Measurements from ENCODE around the gene SERINC4.

The SERINC4 gene

DNA sequence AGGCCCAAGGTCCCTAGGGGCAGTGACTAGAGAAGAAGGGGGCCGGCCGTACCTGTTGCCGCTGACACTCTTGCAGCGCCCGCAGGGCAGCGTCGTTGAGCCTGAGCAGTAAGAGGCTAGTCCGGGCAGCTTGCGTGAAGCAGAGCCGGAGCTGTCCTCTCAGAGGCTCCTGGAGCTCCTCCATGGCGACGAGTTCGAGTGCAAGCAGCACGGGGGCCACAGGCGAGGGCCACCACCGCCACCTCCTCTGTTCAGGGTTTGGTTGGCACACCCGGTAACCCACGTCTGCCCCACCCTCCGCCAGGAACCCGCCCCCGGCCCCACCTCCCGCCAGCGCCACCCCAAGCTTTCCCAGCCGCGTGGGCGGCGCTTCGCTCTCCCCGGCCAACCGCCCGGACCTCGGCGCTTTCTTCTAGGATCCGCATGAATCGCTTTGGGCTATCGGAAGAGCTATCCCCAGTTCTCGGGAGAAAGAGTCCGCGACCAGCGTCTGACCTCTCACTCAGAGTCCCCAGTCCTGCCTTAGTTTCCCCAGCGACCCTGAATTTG is 23.2 kb downstream of the SERINC4 start, which contains the start of gene ELL3:
ELL3 (minus strand) TSS at position 249 of the 549 bp plus-strand sequence; CDS start at position 184, 65 bp downstream.
- Histone ChIP-seq H3K27me3 (ENCODE audit: insufficient read depth, low read depth, severe bottlenecking) (no peaks in the 10 kb centered on the region), H3K4me3 (ENCODE audit: low read depth, low read length) (no peak within 1 kb of the TSS), H3K27ac (no peak within 1 kb of the TSS), H3K9me3 (ENCODE audit: severe bottlenecking) (no peaks in the 10 kb centered on the region), H3K36me3 (peaks cover 24% of the 10 kb centered on the region)
- DNase-seq = no peak
- TF ChIP-seq CTCF (IDR thresholded peaks at IDR 0.05; ENCODE audit: low read depth, low read length) = no peak

DNA sequence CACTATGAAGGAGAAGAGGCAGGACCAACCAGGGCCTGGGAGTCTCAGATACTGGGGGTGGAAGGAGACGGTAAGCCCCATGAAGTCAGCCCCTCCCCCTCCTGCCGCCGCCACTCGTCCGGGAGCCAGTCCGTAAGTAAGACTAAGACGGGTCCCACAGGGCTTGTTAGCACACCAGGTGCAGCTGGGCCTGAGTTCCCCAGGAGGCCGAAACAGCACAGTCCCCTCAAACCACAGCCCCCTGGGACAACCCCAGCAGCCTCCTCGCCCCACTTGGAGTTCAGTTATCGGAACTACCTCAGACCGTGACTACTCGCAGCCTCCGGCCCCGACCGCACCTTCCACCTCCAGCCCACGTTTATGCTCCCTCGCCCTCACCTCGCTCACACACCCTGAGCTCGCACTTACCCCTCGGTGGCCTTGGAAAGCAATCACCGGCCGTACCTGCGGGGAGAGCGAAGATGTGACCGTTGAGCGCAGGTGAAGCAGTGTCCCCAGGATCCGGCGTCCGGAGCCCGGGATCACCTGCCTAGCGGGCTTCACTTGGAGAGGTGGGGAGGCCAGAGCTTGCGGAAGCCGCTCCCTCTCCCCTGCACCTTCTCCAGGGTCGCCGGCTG is 23.8 kb downstream of the SERINC4 start:
- H3K36me3 ChIP-seq = peaks cover 29% of the 10 kb centered on the region
- no peak for TF ChIP-seq CTCF (IDR thresholded peaks at IDR 0.05; ENCODE audit: low read depth, low read length)
- no peaks in the 10 kb centered on the region for H3K27me3 ChIP-seq (ENCODE audit: insufficient read depth, low read depth, severe bottlenecking)
- no peaks in the 10 kb centered on the region for H3K9me3 ChIP-seq (ENCODE audit: severe bottlenecking)
- H3K27ac ChIP-seq = no peak overlapping the region
- H3K4me3 ChIP-seq (ENCODE audit: low read depth, low read length) = no peak overlapping the region
- DNase-seq = no peak

DNA sequence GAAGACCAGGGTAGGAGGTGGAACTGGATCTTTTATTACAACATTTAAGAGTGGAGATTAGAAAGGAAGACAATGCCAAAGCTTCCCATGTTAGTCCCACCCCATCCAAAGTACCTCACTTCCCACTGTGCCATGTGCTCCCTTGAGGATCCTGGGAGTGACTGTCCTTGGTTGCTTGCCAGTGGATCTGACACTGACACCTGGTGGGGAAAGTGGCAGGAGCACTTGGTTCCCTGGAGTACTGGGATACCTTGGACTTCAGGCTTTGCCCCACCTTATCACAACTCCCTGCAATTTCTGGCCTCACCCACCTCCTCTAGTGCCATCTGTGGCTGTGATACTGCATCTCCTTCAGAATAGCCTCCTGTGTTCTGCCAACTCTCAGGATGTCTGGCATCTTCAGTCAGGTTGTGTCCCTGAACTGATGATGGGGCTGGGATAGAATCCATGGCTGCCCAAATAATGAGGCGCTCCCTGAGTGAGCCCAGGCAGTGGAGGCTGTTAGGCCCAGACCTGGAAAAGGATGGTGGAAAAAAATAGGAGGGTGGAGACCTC is 24.5 kb downstream of the SERINC4 start:
- Histone ChIP-seq H3K4me3 (ENCODE audit: low read depth, low read length) (no peak overlapping the region), H3K27ac (peak overlapping the region; percentile 14; the same call in 1 of the 2 replicates), H3K27me3 (ENCODE audit: insufficient read depth, low read depth, severe bottlenecking) (no peaks in the 10 kb centered on the region), H3K9me3 (ENCODE audit: severe bottlenecking) (no peaks in the 10 kb centered on the region), H3K36me3 (peaks cover 37% of the 10 kb centered on the region)
- TF ChIP-seq CTCF (IDR thresholded peaks at IDR 0.05; ENCODE audit: low read depth, low read length) = peak; percentile 82
- peak; percentile 79 for DNase-seq

- H3K27me3 ChIP-seq (ENCODE audit: insufficient read depth, low read depth, severe bottlenecking) = no peaks in the 10 kb centered on the region
- DNase-seq = no peak
- no peak overlapping the region for H3K27ac ChIP-seq
- peaks cover 51% of the 10 kb centered on the region for H3K36me3 ChIP-seq
- TF ChIP-seq CTCF (IDR thresholded peaks at IDR 0.05; ENCODE audit: low read depth, low read length) = no peak
- H3K4me3 ChIP-seq (ENCODE audit: low read depth, low read length) = no peak overlapping the region
- no peaks in the 10 kb centered on the region for H3K9me3 ChIP-seq (ENCODE audit: severe bottlenecking)
Measured at GRCh38 chr15:43774062-43774461, 26.0 kb downstream of the SERINC4 start.

- no peak for TF ChIP-seq CTCF (IDR thresholded peaks at IDR 0.05; ENCODE audit: low read depth, low read length)
- Histone ChIP-seq H3K27ac (no peak overlapping the region), H3K36me3 (peaks cover 61% of the 10 kb centered on the region), H3K9me3 (ENCODE audit: severe bottlenecking) (no peaks in the 10 kb centered on the region), H3K27me3 (ENCODE audit: insufficient read depth, low read depth, severe bottlenecking) (no peaks in the 10 kb centered on the region), H3K4me3 (ENCODE audit: low read depth, low read length) (no peak overlapping the region)
- no peak for DNase-seq
Measured at GRCh38 chr15:43772624-43773023, 27.4 kb downstream of the SERINC4 start.

Data from WERI-Rb-1 (cell line).